ENCODE measurements around the gene TECPR2.

Gene TECPR2

DNA sequence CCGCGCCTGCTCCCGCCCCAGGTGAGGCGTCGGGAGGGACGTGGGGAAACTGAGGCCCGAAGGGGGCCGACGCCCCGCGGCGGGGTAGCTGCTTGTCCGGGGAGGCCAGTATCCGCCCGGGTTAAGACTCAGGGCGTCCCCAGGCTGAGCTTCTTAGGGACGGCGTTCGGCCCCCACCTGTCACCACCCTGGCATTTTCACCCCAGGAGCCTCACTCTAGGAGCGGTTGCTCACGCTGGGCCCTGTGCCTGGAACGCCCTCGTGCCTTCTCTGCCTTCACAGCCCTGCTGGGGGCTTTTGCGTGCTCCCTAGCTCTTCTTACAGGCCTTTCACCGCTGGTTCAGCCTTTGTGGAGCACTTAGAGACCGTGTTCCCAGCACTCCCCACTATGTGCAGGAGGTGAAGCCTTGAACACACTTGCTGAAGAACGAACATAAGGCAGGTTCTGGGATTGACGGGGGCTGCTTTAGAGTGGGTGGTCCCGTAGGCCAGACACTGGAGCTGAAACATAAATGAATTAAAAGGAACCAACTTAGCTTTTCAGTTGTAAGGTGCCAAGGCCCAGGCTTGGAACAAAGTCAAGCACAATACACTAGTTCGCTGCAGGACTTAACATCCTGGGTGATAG, 42.6 kb upstream of the TECPR2 start:
- no peak for TF ChIP-seq FOXP2 (optimal IDR thresholded peaks at IDR 0.05; ENCODE audit: borderline replicate concordance, extremely low read depth, extremely low read length, insufficient read depth)
- TF ChIP-seq, protein P1, sequence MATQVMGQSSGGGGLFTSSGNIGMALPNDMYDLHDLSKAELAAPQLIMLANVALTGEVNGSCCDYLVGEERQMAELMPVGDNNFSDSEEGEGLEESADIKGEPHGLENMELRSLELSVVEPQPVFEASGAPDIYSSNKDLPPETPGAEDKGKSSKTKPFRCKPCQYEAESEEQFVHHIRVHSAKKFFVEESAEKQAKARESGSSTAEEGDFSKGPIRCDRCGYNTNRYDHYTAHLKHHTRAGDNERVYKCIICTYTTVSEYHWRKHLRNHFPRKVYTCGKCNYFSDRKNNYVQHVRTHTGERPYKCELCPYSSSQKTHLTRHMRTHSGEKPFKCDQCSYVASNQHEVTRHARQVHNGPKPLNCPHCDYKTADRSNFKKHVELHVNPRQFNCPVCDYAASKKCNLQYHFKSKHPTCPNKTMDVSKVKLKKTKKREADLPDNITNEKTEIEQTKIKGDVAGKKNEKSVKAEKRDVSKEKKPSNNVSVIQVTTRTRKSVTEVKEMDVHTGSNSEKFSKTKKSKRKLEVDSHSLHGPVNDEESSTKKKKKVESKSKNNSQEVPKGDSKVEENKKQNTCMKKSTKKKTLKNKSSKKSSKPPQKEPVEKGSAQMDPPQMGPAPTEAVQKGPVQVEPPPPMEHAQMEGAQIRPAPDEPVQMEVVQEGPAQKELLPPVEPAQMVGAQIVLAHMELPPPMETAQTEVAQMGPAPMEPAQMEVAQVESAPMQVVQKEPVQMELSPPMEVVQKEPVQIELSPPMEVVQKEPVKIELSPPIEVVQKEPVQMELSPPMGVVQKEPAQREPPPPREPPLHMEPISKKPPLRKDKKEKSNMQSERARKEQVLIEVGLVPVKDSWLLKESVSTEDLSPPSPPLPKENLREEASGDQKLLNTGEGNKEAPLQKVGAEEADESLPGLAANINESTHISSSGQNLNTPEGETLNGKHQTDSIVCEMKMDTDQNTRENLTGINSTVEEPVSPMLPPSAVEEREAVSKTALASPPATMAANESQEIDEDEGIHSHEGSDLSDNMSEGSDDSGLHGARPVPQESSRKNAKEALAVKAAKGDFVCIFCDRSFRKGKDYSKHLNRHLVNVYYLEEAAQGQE (IDR thresholded peaks at IDR 0.05; ENCODE audit: insufficient read depth in 1 of 2, low read depth in 2 of 2, low read length in 2 of 2): no peak
- TF ChIP-seq TAF1 (IDR thresholded peaks at IDR 0.05; ENCODE audit: borderline replicate concordance, insufficient read depth, low read length): no peak
- TF ChIP-seq POLR2AphosphoS5 (IDR thresholded peaks at IDR 0.05; ENCODE audit: low read depth, low read length): no peak
- TF ChIP-seq SIN3A (IDR thresholded peaks at IDR 0.05; ENCODE audit: borderline replicate concordance, insufficient read depth, low read length): no peak

DNA sequence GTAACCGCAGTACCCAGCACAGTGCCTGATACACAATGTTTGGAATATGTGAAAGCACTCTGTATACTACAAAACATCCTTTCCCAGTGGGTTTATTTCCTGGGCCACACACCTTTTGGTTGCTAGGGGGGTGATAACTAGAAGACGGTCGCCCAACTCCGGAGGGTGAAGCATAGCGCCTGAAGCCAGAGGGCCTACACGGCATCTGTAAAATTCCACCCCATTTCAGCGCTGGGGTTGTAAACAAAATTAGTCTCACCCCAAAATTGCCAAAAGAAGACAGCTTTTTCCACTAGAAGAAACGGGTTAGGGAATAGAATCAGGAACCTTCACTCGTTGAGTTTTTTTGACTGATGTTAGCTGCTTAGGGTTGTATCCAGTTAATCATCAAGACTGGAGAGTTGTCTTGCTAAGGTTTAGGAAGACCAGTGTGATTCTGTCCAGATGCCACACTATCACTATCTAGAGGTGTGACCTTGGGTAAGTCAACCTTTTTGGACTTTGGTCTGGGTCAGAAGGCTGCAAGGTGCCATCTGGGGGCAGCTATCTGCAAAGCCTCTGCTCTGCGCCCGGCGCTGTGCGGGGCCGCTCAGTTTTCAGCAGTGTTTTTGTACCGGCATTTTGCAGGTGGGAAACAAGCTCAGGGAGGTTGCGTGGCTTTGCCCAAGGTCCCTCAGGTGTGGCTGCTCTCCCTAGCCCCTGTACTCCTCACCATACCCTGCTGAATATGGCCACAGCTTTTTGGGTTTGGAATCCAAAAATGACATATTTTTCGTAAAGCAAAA, 41.9 kb upstream of the TECPR2 start:
- TF ChIP-seq TAF1 (IDR thresholded peaks at IDR 0.05; ENCODE audit: borderline replicate concordance, insufficient read depth, low read length) (no peak), POLR2AphosphoS5 (IDR thresholded peaks at IDR 0.05; ENCODE audit: low read depth, low read length) (no peak), SIN3A (IDR thresholded peaks at IDR 0.05; ENCODE audit: borderline replicate concordance, insufficient read depth, low read length) (no peak), FOXP2 (optimal IDR thresholded peaks at IDR 0.05; ENCODE audit: borderline replicate concordance, extremely low read depth, extremely low read length, insufficient read depth) (no peak)

DNA sequence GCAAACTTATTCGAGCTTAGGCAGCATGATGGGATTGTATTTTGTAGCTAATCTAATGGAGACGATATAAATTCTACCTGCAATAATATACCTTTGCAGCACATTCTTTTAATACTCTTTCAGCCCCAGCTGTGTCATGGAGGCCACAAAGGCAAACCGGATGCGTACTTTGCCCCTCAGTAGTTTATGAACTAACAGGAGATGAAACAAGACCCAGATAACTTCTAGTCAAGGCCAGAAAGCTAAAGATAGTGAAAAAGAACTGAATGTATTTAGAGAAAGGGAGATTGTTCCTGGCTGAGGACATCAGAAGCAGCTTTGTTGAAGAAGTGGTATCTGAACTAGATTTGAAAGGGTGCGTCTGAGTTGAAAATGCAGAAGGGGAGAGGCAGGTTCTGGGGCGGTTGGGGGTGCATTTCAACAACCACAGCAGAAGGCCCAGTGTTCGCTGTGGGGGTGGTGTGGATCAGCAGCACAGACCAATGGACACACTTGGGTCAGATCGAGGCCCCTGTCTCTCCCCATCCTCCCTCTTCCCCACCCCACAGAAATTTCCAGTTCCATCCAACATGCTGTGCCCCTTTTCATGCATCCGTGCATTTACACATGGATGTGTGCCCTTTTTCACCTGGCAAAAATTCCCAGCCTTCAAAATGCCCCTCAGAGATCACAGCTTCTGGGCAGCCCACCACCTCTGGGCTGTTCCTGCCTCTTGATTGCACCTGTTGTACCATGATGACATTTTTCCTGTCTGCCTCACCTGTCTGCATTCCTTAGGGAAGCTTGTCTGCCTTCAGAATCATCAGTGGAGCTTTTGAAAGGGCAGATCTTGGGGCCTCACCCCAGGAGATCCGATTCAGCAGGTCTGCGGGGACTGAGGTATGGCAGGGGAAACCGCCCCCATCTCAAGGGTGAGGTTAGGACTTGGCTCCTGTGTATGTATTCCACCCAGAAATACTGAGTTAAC, 41.0 kb upstream of the TECPR2 start:
- TF ChIP-seq FOXP2 (optimal IDR thresholded peaks at IDR 0.05; ENCODE audit: borderline replicate concordance, extremely low read depth, extremely low read length, insufficient read depth): no peak
- TF ChIP-seq, protein P1 (IDR thresholded peaks at IDR 0.05; ENCODE audit: insufficient read depth in 1 of 2, low read depth in 2 of 2, low read length in 2 of 2): no peak
- no peak for TF ChIP-seq TAF1 (IDR thresholded peaks at IDR 0.05; ENCODE audit: borderline replicate concordance, insufficient read depth, low read length)
- TF ChIP-seq POLR2AphosphoS5 (IDR thresholded peaks at IDR 0.05; ENCODE audit: low read depth, low read length): no peak
- no peak for TF ChIP-seq SIN3A (IDR thresholded peaks at IDR 0.05; ENCODE audit: borderline replicate concordance, insufficient read depth, low read length)

DNA sequence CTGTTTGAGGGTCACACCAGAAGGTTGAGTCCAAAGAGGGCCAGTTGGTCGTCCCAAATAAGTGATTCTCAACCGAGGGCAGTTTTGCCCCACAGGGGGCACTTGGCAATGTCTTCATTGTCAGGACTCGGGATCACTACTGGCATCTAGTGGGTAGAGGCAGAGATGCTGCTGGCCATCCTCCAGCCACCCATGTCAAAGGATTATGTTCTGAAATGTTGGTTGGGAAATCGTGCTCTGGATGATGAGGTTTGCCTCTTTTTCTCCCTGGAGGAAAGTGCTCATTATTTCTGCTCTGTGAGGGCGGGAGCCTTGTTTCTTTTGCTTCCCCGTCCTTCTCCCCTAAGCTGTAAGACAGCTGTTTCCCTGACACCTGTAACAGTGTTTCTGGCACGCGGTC, 39.6 kb upstream of the TECPR2 start:
- TF ChIP-seq, protein P1 (IDR thresholded peaks at IDR 0.05; ENCODE audit: insufficient read depth in 1 of 2, low read depth in 2 of 2, low read length in 2 of 2): no peak
- no peak for TF ChIP-seq POLR2AphosphoS5 (IDR thresholded peaks at IDR 0.05; ENCODE audit: low read depth, low read length)
- no peak for TF ChIP-seq SIN3A (IDR thresholded peaks at IDR 0.05; ENCODE audit: borderline replicate concordance, insufficient read depth, low read length)
- TF ChIP-seq FOXP2 (optimal IDR thresholded peaks at IDR 0.05; ENCODE audit: borderline replicate concordance, extremely low read depth, extremely low read length, insufficient read depth): no peak
- TF ChIP-seq TAF1 (IDR thresholded peaks at IDR 0.05; ENCODE audit: borderline replicate concordance, insufficient read depth, low read length): no peak
